ENCODE measurements around the gene TSHR.

TSHR gene

GRCh38 chr14:81062816-81063215 is 107.4 kb downstream of the TSHR start:
- Histone ChIP-seq H3K36me3 (ENCODE audit: control insufficient read depth, insufficient read depth, low read length) (no peaks in the 10 kb centered on the region), H3K4me3 (replicated peaks; ENCODE audit: low read depth, low read length) (no peak overlapping the region), H3K27me3 (replicated peaks; ENCODE audit: control insufficient read depth, insufficient read depth, low read length) (no peaks in the 10 kb centered on the region)
- TF ChIP-seq CTCF (IDR thresholded peaks at IDR 0.05; ENCODE audit: insufficient read depth, low read length, poor library complexity, severe bottlenecking) = peak; percentile 56
- DNase-seq (ENCODE audit: extremely low read depth, insufficient read length) = peak; percentile 3

GRCh38 chr14:81066672-81067071 is 111.3 kb downstream of the TSHR start:
- Histone ChIP-seq H3K36me3 (ENCODE audit: control insufficient read depth, insufficient read depth, low read length) (no peaks in the 10 kb centered on the region), H3K4me3 (replicated peaks; ENCODE audit: low read depth, low read length) (no peak overlapping the region), H3K27me3 (replicated peaks; ENCODE audit: control insufficient read depth, insufficient read depth, low read length) (no peaks in the 10 kb centered on the region)
- DNase-seq (ENCODE audit: extremely low read depth, insufficient read length) = no peak
- no peak for TF ChIP-seq CTCF (IDR thresholded peaks at IDR 0.05; ENCODE audit: insufficient read depth, low read length, poor library complexity, severe bottlenecking)

GRCh38 chr14:81067156-81067555 is 111.7 kb downstream of the TSHR start:
- Histone ChIP-seq H3K4me3 (replicated peaks; ENCODE audit: low read depth, low read length) (no peak overlapping the region), H3K27me3 (replicated peaks; ENCODE audit: control insufficient read depth, insufficient read depth, low read length) (no peaks in the 10 kb centered on the region), H3K36me3 (ENCODE audit: control insufficient read depth, insufficient read depth, low read length) (no peaks in the 10 kb centered on the region)
- no peak for TF ChIP-seq CTCF (IDR thresholded peaks at IDR 0.05; ENCODE audit: insufficient read depth, low read length, poor library complexity, severe bottlenecking)
- DNase-seq (ENCODE audit: extremely low read depth, insufficient read length) = no peak

- H3K4me3 ChIP-seq (replicated peaks; ENCODE audit: low read depth, low read length) = no peak overlapping the region
- no peak for DNase-seq (ENCODE audit: extremely low read depth, insufficient read length)
- no peaks in the 10 kb centered on the region for H3K27me3 ChIP-seq (replicated peaks; ENCODE audit: control insufficient read depth, insufficient read depth, low read length)
- H3K36me3 ChIP-seq (ENCODE audit: control insufficient read depth, insufficient read depth, low read length) = no peaks in the 10 kb centered on the region
- no peak for TF ChIP-seq CTCF (IDR thresholded peaks at IDR 0.05; ENCODE audit: insufficient read depth, low read length, poor library complexity, severe bottlenecking)
These were observed 112.9 kb downstream of the TSHR start for GRCh38 chr14:81068176-81068782.

GRCh38 chr14:81070511-81070910 is 115.1 kb downstream of the TSHR start:
- no peak for DNase-seq (ENCODE audit: extremely low read depth, insufficient read length)
- Histone ChIP-seq H3K4me3 (replicated peaks; ENCODE audit: low read depth, low read length) (no peak overlapping the region), H3K27me3 (replicated peaks; ENCODE audit: control insufficient read depth, insufficient read depth, low read length) (no peaks in the 10 kb centered on the region), H3K36me3 (ENCODE audit: control insufficient read depth, insufficient read depth, low read length) (no peaks in the 10 kb centered on the region)
- no peak for TF ChIP-seq CTCF (IDR thresholded peaks at IDR 0.05; ENCODE audit: insufficient read depth, low read length, poor library complexity, severe bottlenecking)

GRCh38 chr14:81085596-81085995 is 130.2 kb downstream of the TSHR start:
- no peak for DNase-seq (ENCODE audit: extremely low read depth, insufficient read length)
- Histone ChIP-seq H3K27me3 (replicated peaks; ENCODE audit: control insufficient read depth, insufficient read depth, low read length) (no peaks in the 10 kb centered on the region), H3K4me3 (replicated peaks; ENCODE audit: low read depth, low read length) (no peak overlapping the region), H3K36me3 (ENCODE audit: control insufficient read depth, insufficient read depth, low read length) (no peaks in the 10 kb centered on the region)
- no peak for TF ChIP-seq CTCF (IDR thresholded peaks at IDR 0.05; ENCODE audit: insufficient read depth, low read length, poor library complexity, severe bottlenecking)
